ENCODE measurements around the gene LSM7. TPM values are rescaled to one million over a fixed set of nuclear protein-coding genes. Genes with fewer than 3 reads are reported as not detected.

Gene LSM7
- total and polyA plus RNA-seq, 5 experiments from 2014 or later, result 99.1 to 197 (median 187) TPM

DNA sequence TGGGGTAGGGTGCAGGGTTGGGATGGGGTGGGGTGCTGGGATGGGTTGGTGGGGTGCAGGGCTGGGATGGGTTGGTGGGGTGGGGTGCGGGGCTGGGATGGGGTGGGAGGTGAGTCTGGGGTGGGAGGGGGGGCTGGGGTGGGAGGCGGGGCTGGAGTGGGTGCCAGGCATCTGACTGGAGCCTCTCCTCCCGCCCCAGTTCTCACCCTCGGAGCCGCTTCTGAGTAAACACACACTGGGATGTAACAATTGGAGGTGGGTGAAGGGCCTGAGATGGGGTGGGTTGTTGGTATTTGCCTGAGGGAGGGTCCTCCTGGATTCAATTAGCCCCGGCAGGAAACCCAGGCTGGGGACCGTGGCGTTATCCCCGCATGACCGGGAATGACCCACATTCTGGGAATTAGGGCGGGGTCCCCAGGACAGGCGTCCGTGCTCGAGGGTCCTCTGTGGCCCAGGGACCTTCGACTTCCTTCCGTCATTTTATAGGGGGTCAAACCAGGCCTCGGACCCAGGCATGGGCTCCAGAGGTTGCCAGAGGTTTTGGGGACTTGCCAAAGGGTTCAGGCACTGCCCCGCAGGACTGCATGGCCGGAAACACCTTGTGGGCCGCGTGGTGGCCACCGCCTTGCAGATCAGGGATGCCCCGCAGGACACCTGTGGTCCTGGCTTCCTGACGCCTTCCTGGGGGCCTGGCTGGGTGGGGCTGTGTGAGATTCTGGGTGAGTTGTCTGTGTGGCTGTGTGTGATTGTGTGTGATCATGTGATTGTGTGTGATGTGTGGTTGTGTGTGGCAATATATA lies 33.1 kb upstream of the LSM7 start:
- no peak overlapping the region for H3K4me3 Mint-ChIP-seq
- POLR2A ChIA-PET, result no interaction called here
- no peak overlapping the region for H3K27ac Mint-ChIP-seq
- ATAC-seq, result no peak
- peaks cover 0 to 2% (median 0%) of the 10 kb centered on the region in 9 donors for H3K9me3 Mint-ChIP-seq
- H3K4me1 Mint-ChIP-seq, result peaks cover 5 to 10% (median 9%) of the 10 kb centered on the region in 4 donors
- H3K27me3 Mint-ChIP-seq, result peaks cover 5 to 21% (median 17%) of the 10 kb centered on the region in 5 donors
- no peaks in the 10 kb centered on the region for H3K36me3 Mint-ChIP-seq
- DNase-seq, result no peak

DNA sequence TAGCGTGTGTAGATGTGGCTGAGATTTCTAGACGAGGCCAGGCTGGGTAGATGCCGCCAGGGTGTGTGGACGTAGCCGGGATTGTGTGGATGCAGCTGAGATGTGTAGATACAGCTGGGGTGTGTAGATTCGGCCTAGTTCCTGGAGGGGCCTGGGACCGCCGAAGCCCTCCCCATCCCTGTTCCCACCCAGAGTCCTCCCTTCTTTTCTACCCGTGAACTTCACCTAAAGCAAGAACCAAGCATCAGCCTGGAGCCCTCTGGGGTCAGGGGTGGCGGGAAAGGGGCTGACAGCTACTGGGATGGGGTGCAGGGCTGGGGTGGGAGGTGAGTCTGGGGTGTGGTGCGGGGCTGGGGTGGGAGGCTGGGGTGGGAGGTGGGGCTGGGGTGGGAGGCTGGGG lies 32.4 kb upstream of the LSM7 start:
- H3K9me3 Mint-ChIP-seq, result peaks cover 0 to 2% (median 0%) of the 10 kb centered on the region in 9 donors
- peaks cover 5 to 10% (median 9%) of the 10 kb centered on the region in 4 donors for H3K4me1 Mint-ChIP-seq
- H3K27me3 Mint-ChIP-seq, result peaks cover 5 to 21% (median 17%) of the 10 kb centered on the region in 5 donors
- ATAC-seq (no peak), DNase-seq (no peak)
- POLR2A ChIA-PET, result interaction anchor here (0.6 kb wide), 1 partner anchor 20 kb away, joined by 3 read pairs; no protein-coding TSS in a partner anchor
- H3K36me3 Mint-ChIP-seq, result no peaks in the 10 kb centered on the region
- H3K27ac Mint-ChIP-seq, result peak overlapping the region in 4 of 10 donors; percentile 13 to 68 (median 52)
- peak overlapping the region in 3 of 10 donors; percentile 9 to 59 (median 39) for H3K4me3 Mint-ChIP-seq

DNA sequence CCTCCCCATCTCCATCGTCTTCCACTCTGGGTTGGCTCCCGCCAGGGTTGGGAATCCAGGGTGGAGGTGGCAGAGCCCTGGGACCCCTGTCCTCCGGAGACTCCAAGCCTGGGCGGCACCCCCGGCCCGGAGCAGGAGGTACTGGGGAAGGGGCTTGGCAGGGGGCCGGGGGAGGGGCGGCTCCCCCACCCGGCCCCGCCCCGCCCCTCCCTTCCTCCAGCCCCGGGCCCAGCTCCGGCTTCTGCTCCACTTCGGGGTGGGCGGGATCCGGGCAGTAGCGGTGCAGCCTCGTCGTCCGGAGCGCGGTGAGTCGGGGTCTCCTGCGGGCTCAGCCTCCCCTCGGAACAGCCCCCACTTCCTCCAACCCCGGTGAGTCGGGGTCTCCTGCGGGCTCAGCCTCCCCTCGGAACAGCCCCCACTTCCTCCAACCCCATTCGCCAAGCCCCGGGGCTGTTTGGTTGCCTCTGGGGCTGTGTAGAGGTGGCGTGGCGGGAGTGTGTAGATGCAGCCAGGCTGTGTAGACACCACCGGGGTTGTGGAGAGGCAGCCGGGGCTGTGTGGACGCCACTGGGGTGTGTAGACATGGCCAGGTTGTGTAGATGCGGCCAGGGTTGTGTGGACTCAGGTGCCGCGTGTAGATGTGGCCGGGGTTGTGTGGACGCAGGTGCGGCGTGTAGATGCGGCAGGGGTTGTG lies 31.8 kb upstream of the LSM7 start, which contains the start of gene TMPRSS9:
Gene TMPRSS9 (plus strand): TSS at position 274 of the 694 bp plus-strand sequence. CDS start 29,521 bp downstream, outside the sequence.
- peaks cover 0 to 2% (median 0%) of the 10 kb centered on the region in 9 donors for H3K9me3 Mint-ChIP-seq
- POLR2A ChIA-PET, result interaction anchor here (0.6 to 0.9 kb wide), 2 partner anchors 19 to 28 kb away, joined by 3 read pairs; no protein-coding TSS in a partner anchor
- H3K27me3 Mint-ChIP-seq, result peaks cover 3 to 16% (median 13%) of the 10 kb centered on the region in 5 donors
- H3K36me3 Mint-ChIP-seq, result no peaks in the 10 kb centered on the region
- H3K4me3 Mint-ChIP-seq, result peak within 1 kb of the TSS in 4 of 10 donors; percentile 9 to 59 (median 27)
- peaks cover 5 to 8% (median 7%) of the 10 kb centered on the region in 4 donors for H3K4me1 Mint-ChIP-seq
- DNase-seq (no peak), ATAC-seq (peak; percentile 28 to 44)
- H3K27ac Mint-ChIP-seq, result peak within 1 kb of the TSS in 6 of 10 donors; percentile 13 to 86 (median 52)

DNA sequence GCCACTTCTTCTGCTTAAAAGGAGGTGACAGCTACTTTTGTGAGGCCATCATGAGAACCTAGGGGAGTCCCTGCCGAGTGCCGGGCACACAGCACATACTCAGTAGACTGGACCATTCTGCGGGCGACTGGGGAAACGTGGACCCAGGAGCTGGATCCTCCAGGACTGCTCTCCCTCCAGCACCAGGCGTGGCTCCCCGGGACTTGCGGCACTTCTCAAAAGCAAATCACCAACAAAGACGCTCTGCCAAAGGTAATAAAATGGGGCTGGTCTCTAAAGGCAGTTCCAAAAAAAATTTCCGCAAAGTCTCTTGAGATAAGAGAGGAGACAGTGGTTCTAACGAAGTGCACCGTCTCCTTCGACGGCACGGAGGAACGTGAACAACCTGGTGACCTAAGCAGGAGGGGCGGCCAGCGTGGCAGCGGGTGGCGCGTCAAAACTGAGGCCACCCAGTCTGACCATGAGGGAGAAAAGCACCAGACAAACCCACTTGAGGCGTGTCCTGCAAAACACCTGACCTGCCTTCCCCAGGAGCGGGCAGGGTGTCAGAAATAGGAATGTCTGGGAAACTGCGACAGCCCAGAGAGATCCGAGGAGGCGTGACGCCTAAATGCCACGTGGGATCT lies 30.3 kb upstream of the LSM7 start:
- H3K4me3 Mint-ChIP-seq, result no peak overlapping the region
- peak overlapping the region in 2 of 10 donors; percentile 19 to 43 for H3K27ac Mint-ChIP-seq
- ATAC-seq (no peak), DNase-seq (no peak)
- POLR2A ChIA-PET, result no interaction called here
- no peaks in the 10 kb centered on the region for H3K9me3 Mint-ChIP-seq
- H3K4me1 Mint-ChIP-seq, result peaks cover 5 to 7% (median 6%) of the 10 kb centered on the region in 4 donors
- peaks cover 0 to 8% (median 6%) of the 10 kb centered on the region in 5 donors for H3K27me3 Mint-ChIP-seq
- peaks cover 0 to 4% (median 0%) of the 10 kb centered on the region in 3 donors for H3K36me3 Mint-ChIP-seq

DNA sequence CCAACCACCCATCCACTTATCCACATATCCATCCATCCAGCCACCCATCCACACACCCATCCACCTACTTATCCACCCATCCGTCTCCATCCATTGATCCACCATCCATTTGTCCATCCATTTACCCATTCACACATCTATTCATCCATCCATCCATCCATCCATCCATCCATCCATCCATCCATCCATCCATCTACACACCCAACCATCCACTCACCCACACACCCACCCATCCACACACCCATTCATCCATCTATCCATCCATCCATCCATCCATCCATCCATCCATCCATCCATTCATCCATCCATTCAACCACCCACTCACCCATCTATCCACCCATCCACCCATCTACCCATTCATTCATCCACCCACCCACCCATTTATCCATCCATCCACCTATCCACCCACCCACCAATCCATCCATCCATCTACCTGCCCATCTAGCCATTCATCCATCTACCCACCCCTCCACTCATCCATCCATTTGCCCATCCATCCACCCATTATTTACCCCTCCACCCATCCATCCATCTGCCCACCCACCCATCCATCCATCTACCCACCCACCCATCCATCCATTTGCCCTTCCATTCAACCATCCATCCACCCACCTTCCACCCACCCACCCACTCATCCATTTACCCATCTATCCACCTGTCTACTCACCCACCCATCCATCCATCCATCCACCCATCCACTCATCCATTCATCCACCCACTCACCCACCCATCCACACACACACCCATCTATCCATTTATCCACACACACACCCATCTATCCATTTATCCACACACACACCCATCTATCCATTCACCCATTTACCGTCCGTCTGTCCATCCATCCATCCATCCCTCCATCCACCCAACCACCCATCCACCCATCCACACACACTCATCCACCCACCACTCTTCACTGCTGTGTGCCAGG lies 29.2 kb upstream of the LSM7 start:
- ATAC-seq (no peak), DNase-seq (no peak)
- Mint-ChIP-seq H3K4me3 (no peak overlapping the region), H3K4me1 (peaks cover 5 to 7% (median 6%) of the 10 kb centered on the region in 4 donors), H3K27me3 (peaks cover 0 to 8% (median 6%) of the 10 kb centered on the region in 5 donors), H3K9me3 (no peaks in the 10 kb centered on the region), H3K27ac (peak overlapping the region in 2 of 10 donors; percentile 15 to 19), H3K36me3 (peaks cover 0 to 4% (median 0%) of the 10 kb centered on the region in 3 donors)
- POLR2A ChIA-PET, result no interaction called here

DNA sequence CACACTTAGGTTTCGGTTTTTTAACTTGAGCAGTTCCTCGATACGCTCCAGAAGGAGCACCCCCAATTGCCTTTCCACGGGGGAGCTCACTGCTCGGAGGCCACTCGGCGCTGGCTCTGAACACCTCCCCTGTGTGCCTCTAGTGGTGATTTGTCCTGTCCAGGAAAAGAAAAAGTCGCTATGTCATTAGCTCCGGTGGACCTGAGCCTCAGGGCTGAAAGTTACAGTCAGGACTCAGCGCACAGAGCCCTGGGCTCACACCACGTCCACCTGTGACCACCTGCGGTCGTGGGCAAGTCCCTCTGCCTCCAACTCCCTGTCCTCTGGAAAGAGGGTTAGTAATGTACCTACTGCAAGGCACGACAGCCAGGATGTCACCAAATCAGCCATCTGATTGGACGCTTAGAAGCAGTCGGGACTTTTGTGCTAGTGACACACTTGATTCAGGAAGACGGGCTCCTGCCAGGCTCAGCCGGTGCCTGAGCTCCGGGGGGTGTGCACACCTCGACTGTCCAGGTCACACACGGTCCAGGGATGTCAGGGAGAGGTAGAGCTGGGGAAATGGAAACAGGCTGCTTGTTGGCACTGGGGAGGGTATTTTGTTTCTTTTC lies 27.8 kb upstream of the LSM7 start:
- Mint-ChIP-seq H3K27ac (peak overlapping the region in 1 of 10 donors; percentile 53), H3K9me3 (no peaks in the 10 kb centered on the region), H3K4me1 (peaks cover 5 to 7% (median 6%) of the 10 kb centered on the region in 4 donors), H3K27me3 (peaks cover 0 to 8% (median 6%) of the 10 kb centered on the region in 5 donors), H3K36me3 (peaks cover 0 to 7% (median 0%) of the 10 kb centered on the region in 3 donors), H3K4me3 (no peak overlapping the region)
- DNase-seq, result no peak
- POLR2A ChIA-PET, result interaction anchor here (1.3 kb wide), 1 partner anchor 84 kb away, joined by 3 read pairs; no protein-coding TSS in a partner anchor
- no peak for ATAC-seq

DNA sequence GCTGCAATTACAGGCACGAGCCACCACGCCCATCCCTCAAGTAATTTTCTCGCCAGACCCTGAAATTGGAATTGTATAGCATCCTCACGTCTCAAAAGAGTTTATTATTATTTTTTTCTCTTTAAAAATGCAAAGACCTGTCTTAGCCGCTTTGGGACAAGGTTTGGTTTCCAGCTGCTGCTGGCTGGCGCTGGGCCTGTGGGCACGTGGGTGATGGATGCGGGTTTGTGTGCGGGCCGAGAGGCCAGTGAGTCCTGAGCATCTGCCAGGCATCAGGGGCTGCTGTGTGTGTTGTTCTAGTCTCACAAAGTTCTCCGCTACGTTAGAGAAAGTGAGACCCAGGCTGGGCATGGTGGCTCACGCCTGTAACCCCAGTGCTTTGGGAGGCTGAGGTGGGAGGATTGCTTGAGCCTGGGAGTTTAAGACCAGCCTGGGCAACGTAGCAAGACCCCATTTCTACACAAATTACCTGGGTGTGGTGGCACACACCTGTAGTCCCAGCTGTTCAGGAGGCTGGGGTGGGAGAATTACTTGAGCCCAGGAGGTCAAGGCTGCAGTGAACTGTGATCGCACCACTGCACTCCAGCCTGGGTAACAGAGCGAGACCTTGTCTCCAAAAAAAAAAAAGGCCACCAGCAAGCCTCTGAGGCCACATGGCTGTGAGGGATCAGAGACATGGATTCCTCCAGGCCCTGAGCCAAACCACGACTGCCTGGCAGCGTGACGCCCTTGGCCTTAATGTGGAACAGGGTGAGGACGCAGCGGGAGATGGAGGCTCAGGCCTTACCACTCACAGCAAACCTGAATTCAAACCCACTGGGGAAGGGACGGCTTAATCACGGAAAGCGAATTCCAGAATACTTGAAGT lies 27.0 kb upstream of the LSM7 start:
- POLR2A ChIA-PET, result interaction anchor here (1.3 kb wide), 1 partner anchor 85 kb away, joined by 3 read pairs; no protein-coding TSS in a partner anchor
- ATAC-seq (no peak), DNase-seq (no peak)
- peaks cover 1 to 3% (median 2%) of the 10 kb centered on the region in 4 donors for H3K4me1 Mint-ChIP-seq
- no peaks in the 10 kb centered on the region for H3K9me3 Mint-ChIP-seq
- H3K36me3 Mint-ChIP-seq, result peaks cover 0 to 7% (median 0%) of the 10 kb centered on the region in 3 donors
- no peak overlapping the region for H3K4me3 Mint-ChIP-seq
- peaks cover 0 to 3% (median 1%) of the 10 kb centered on the region in 5 donors for H3K27me3 Mint-ChIP-seq
- H3K27ac Mint-ChIP-seq, result no peak overlapping the region

DNA sequence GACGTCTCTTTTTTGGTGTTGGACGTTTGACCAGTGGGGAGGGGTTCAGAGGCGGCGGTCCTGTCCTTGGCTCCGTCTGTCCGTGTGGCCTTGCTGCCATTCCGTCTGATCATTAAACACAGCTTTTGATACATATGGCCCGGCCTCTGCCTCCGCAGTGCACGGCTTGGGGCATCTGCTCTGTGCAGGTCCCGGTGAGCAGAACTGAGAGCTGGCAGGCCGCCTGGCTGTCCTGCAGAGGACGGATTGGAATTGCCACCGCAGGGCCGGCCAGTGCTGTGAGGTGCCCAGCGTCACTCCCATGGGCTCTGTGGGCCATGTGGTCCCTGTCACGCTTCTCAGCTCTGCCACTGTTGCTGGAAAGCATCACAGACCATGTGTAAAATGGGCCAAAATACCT lies 26.3 kb upstream of the LSM7 start:
- DNase-seq (no peak), ATAC-seq (no peak)
- no peak overlapping the region for H3K27ac Mint-ChIP-seq
- H3K4me3 Mint-ChIP-seq, result no peak overlapping the region
- H3K4me1 Mint-ChIP-seq, result no peaks in the 10 kb centered on the region
- POLR2A ChIA-PET, result interaction anchor here (0.6 to 1.3 kb wide), 2 partner anchors 86 to 115 kb away, joined by 3 to 4 read pairs; no protein-coding TSS in a partner anchor
- peaks cover 0 to 7% (median 0%) of the 10 kb centered on the region in 3 donors for H3K36me3 Mint-ChIP-seq
- no peaks in the 10 kb centered on the region for H3K9me3 Mint-ChIP-seq
- H3K27me3 Mint-ChIP-seq, result no peaks in the 10 kb centered on the region

DNA sequence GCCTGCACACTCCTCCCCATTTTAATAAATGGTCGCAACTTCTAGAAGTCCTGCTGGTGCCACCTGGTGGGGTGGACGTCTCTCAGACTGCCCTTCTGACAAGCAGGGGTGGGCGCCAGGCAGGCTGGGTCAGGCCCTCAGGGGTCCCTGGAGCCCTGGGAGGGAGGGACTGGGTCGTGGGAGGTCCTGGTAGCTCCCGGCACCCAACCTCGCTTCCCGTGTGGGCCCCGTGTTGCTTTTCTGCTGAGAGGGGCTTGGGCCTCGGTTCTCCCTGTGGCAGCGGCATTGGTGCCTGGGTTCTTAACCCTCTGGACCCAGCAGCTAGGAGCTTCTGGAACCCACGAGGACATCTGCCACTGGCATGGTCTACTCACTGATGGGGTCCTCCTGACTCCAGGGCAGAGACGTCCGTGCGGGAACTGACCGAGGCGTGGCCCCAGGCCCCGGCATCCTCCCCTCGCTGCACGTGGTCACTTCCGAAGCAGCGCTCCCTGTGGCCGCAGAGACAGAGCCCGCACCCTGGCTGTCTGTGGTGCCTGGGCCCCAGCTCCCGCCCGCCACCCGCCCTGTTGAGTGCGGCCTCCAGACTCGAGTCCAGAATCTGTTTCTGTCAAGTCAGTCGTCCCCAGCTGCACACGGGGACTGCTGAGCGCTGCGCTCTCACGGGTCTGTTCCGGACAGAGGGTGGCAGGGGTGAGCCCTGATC lies 25.7 kb upstream of the LSM7 start:
- H3K27me3 Mint-ChIP-seq, result no peaks in the 10 kb centered on the region
- no peak overlapping the region for H3K4me3 Mint-ChIP-seq
- ATAC-seq (no peak), DNase-seq (no peak)
- peaks cover 0 to 7% (median 0%) of the 10 kb centered on the region in 3 donors for H3K36me3 Mint-ChIP-seq
- no peaks in the 10 kb centered on the region for H3K9me3 Mint-ChIP-seq
- H3K27ac Mint-ChIP-seq, result no peak overlapping the region
- POLR2A ChIA-PET, result interaction anchor here (0.6 to 1.3 kb wide), 2 partner anchors 9 to 115 kb away, joined by 4 read pairs; no protein-coding TSS in a partner anchor
- H3K4me1 Mint-ChIP-seq, result no peaks in the 10 kb centered on the region
